Esophagus muscularis mucosa (tissue), 4 donors: ENCODE data around the gene MAP4K5. TPM values are rescaled to one million over a fixed set of nuclear protein-coding genes. Genes with fewer than 3 reads are reported as not detected.

Experiments used
- DNase-seq: peaks from one replicate; pipeline ENCODE4 v3.0.0-alpha.2; 2017; ENCODE audit errors: extremely low spot score
- H3K27ac ChIP-seq, 4 donors: fragments of 200-600 bp; sonication (generic); replicated peaks in 1 of 4; 1 replicate in 3 of 4; 2 replicates in 1 of 4; pipeline ENCODE4 v1.5.1; 2016 to 2019; ENCODE audit warnings: mild to moderate bottlenecking in 1 of 4
- H3K27me3 ChIP-seq, 4 donors: fragments of 200-600 bp; sonication (generic); one replicate each; pipeline versions ENCODE4 v1.5.1 to v1.6.0; 2016 to 2019
- H3K36me3 ChIP-seq, 4 donors: fragments of 200-600 bp; sonication (generic); one replicate each; pipeline ENCODE4 v1.5.1; 2016 to 2019
- H3K4me1 ChIP-seq, 4 donors: fragments of 200-600 bp; sonication (generic); one replicate each; pipeline ENCODE4 v1.5.1; 2016 to 2019
- H3K4me3 ChIP-seq, 4 donors: fragments of 200-600 bp; sonication (generic); 1 replicate in 2 of 4; 2 replicates in 2 of 4; pipeline ENCODE4 v1.5.1; 2016 to 2019; ENCODE audit warnings: mild to moderate bottlenecking in 4 of 4, moderate library complexity in 1 of 4
- H3K9me3 ChIP-seq, 4 donors: fragments of 200-600 bp; sonication (generic); 1 replicate in 3 of 4; 2 replicates in 1 of 4; pipeline ENCODE4 v1.5.1; 2016 to 2019
- CTCF ChIP-seq, 3 experiments: fragments of 200-600 bp in 2 of 3; fragments of 450-650 bp in 1 of 3; sonication (generic) in 2 of 3; IDR thresholded peaks; one replicate each; pipeline ENCODE4 v1.5.1; 2017 to 2019; ENCODE audit warnings: antibody characterized with exemption in 3 of 3, mild to moderate bottlenecking in 2 of 3, moderate library complexity in 1 of 3
- EP300 ChIP-seq: sonication (generic); formaldehyde crosslinking; IDR thresholded peaks from one replicate; pipeline ENCODE4 v1.6.1; 2017; ENCODE audit warnings: antibody characterized with exemption
- POLR2A ChIP-seq: fragments of 450-650 bp; IDR thresholded peaks from one replicate; pipeline ENCODE4 v1.6.1; 2017; ENCODE audit warnings: antibody characterized with exemption, moderate library complexity, mild to moderate bottlenecking, low read depth
- POLR2AphosphoS5 ChIP-seq, 2 donors: sonication (generic); formaldehyde crosslinking; IDR thresholded peaks; one replicate each; pipeline ENCODE4 v1.6.1; 2017; ENCODE audit warnings: antibody characterized with exemption in 2 of 2
- WGBS: methylation state at CpG from one replicate; pipeline ENCODE4 v1.1.5; 2018; 5-methylcytosine and 5-hydroxymethylcytosine counted together
- intact Hi-C: fragments of 100-400 bp; cut with DNase I; formaldehyde crosslinking; loops from one replicate; pipeline ENCODE4 v1.15.1; 2023
- total RNA-seq, 4 donors: library from RNA; depleted of rRNA; stranded (reverse); fragments of >200 nt; gene quantifications; one replicate each; pipeline versions ENCODE4 v1.1.0 to v1.2.1, GENCODE V29; 2016

The MAP4K5 gene
- total RNA-seq, 4 donors from 2014 or later: 84.4 to 108 (median 91.2) TPM

- Histone ChIP-seq H3K27me3 (no peaks in the 10 kb centered on the region), H3K4me3 (no peak overlapping the region), H3K36me3 (no peaks in the 10 kb centered on the region), H3K4me1 (no peaks in the 10 kb centered on the region), H3K27ac (no peak overlapping the region), H3K9me3 (no peaks in the 10 kb centered on the region)
- no peak for DNase-seq
- TF ChIP-seq POLR2AphosphoS5 (IDR thresholded peaks at IDR 0.05) (no peak), CTCF (IDR thresholded peaks at IDR 0.05) (no peak), POLR2A (no peak), EP300 (no peak)
- intact Hi-C loops: no loop called here
- WGBS: 62% methylated on average over 6 of the region's 6 CpGs
Observed at GRCh38 chr14:50407111-50407812, 125.1 kb downstream of the MAP4K5 start.

GRCh38 chr14:50403419-50403818 lies 128.9 kb downstream of the MAP4K5 start:
- peaks cover 0 to 8% (median 4%) of the 10 kb centered on the region in 4 donors for H3K4me1 ChIP-seq
- intact Hi-C loops: no loop called here
- TF ChIP-seq POLR2AphosphoS5 (IDR thresholded peaks at IDR 0.05) (no peak), CTCF (IDR thresholded peaks at IDR 0.05) (no peak), EP300 (no peak), POLR2A (no peak)
- no peaks in the 10 kb centered on the region for H3K27me3 ChIP-seq
- H3K36me3 ChIP-seq: no peaks in the 10 kb centered on the region
- no peak for DNase-seq
- no peak overlapping the region for H3K4me3 ChIP-seq
- no peak overlapping the region for H3K27ac ChIP-seq
- H3K9me3 ChIP-seq: no peaks in the 10 kb centered on the region

- Histone ChIP-seq H3K4me3 (no peak overlapping the region), H3K27ac (no peak overlapping the region), H3K9me3 (no peaks in the 10 kb centered on the region), H3K36me3 (no peaks in the 10 kb centered on the region), H3K4me1 (peaks cover 0 to 10% (median 5%) of the 10 kb centered on the region in 4 donors), H3K27me3 (no peaks in the 10 kb centered on the region)
- intact Hi-C loops: no loop called here
- no peak for DNase-seq
- TF ChIP-seq POLR2A (no peak), EP300 (no peak), CTCF (IDR thresholded peaks at IDR 0.05) (no peak), POLR2AphosphoS5 (IDR thresholded peaks at IDR 0.05) (no peak)
- WGBS: 67% methylated on average over 1 of the region's 1 CpG
Observed at GRCh38 chr14:50402965-50403364, 129.4 kb downstream of the MAP4K5 start.

GRCh38 chr14:50400461-50400860 lies 131.9 kb downstream of the MAP4K5 start:
- no peak for TF ChIP-seq POLR2A
- TF ChIP-seq EP300: no peak
- TF ChIP-seq POLR2AphosphoS5 (IDR thresholded peaks at IDR 0.05): no peak
- TF ChIP-seq CTCF (IDR thresholded peaks at IDR 0.05): no peak
- H3K4me3 ChIP-seq: no peak overlapping the region
- DNase-seq: no peak
- intact Hi-C loops: no loop called here
- peaks cover 0 to 5% (median 0%) of the 10 kb centered on the region in 4 donors for H3K27me3 ChIP-seq
- H3K4me1 ChIP-seq: peaks cover 7 to 28% (median 21%) of the 10 kb centered on the region in 4 donors
- no peak overlapping the region for H3K27ac ChIP-seq
- H3K9me3 ChIP-seq: no peaks in the 10 kb centered on the region
- H3K36me3 ChIP-seq: no peaks in the 10 kb centered on the region
- 100% methylated on average over 2 of the region's 2 CpGs for WGBS
